Measurements from ENCODE around the gene RCOR2.

- TF ChIP-seq CTCF (conservative IDR thresholded peaks at IDR 0.05 in 1 of 2, IDR thresholded peaks at IDR 0.05 in 1 of 2; ENCODE audit: low read depth in 1 of 2, low read length in 2 of 2) (no peak), EZH2 (IDR thresholded peaks at IDR 0.05; ENCODE audit: low read length, missing control alignments) (no peak)
These were observed 2.5 kb upstream of the RCOR2 start for GRCh38 chr11:63919267-63920125.
